Vein endothelial cell (primary cell): ENCODE results near the gene BCAN. TPM values are rescaled to one million over a fixed set of nuclear protein-coding genes. Genes with fewer than 3 reads are reported as not detected.

Experiments used
- total RNA-seq: library from RNA; depleted of rRNA; stranded (reverse); fragments of >200 nt; gene quantifications from 2 replicates; pipeline ENCODE4 v1.2.3, GENCODE V29; 2012

Gene BCAN, protein sequence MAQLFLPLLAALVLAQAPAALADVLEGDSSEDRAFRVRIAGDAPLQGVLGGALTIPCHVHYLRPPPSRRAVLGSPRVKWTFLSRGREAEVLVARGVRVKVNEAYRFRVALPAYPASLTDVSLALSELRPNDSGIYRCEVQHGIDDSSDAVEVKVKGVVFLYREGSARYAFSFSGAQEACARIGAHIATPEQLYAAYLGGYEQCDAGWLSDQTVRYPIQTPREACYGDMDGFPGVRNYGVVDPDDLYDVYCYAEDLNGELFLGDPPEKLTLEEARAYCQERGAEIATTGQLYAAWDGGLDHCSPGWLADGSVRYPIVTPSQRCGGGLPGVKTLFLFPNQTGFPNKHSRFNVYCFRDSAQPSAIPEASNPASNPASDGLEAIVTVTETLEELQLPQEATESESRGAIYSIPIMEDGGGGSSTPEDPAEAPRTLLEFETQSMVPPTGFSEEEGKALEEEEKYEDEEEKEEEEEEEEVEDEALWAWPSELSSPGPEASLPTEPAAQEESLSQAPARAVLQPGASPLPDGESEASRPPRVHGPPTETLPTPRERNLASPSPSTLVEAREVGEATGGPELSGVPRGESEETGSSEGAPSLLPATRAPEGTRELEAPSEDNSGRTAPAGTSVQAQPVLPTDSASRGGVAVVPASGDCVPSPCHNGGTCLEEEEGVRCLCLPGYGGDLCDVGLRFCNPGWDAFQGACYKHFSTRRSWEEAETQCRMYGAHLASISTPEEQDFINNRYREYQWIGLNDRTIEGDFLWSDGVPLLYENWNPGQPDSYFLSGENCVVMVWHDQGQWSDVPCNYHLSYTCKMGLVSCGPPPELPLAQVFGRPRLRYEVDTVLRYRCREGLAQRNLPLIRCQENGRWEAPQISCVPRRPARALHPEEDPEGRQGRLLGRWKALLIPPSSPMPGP
- total RNA-seq, result 0.10 TPM in 1 of 2 replicates, not detected in the other

DNA sequence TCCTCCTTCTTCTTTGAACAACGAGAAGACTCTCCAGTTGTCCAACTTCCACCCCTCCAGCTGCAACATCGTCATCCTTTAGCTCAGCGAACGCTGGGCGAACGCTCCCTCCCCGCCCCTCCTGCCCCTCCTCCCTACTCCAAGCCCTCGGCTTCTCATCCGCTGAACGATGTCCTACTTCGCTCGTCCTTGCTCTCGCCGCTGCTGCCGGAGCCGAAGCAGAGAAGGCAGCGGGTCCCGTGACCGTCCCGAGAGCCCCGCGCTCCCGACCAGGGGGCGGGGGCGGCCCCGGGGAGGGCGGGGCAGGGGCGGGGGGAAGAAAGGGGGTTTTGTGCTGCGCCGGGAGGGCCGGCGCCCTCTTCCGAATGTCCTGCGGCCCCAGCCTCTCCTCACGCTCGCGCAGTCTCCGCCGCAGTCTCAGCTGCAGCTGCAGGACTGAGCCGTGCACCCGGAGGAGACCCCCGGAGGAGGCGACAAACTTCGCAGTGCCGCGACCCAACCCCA lies at the start of gene BCAN:
BCAN (plus strand) TSS at position 357 of the 504 bp plus-strand sequence. CDS start 3,938 bp downstream, outside the sequence.

GRCh38 chr1:156601122-156601830 lies 40.6 kb upstream of the BCAN start, which contains the start of gene GPATCH4:
TSS of gene GPATCH4 (minus strand) at chr1:156601479.

GRCh38 chr1:156618853-156619581 lies 22.9 kb upstream of the BCAN start, which contains the start of gene HAPLN2:
TSS of gene HAPLN2 (plus strand) at chr1:156619415. CDS start at chr1:156623491, 4,076 bp downstream.

GRCh38 chr1:156676820-156677615 lies 35.1 kb downstream of the BCAN start, which contains the start of gene NES:
TSS of gene NES (minus strand) at chr1:156677407. CDS start at chr1:156677264, 143 bp downstream.

DNA sequence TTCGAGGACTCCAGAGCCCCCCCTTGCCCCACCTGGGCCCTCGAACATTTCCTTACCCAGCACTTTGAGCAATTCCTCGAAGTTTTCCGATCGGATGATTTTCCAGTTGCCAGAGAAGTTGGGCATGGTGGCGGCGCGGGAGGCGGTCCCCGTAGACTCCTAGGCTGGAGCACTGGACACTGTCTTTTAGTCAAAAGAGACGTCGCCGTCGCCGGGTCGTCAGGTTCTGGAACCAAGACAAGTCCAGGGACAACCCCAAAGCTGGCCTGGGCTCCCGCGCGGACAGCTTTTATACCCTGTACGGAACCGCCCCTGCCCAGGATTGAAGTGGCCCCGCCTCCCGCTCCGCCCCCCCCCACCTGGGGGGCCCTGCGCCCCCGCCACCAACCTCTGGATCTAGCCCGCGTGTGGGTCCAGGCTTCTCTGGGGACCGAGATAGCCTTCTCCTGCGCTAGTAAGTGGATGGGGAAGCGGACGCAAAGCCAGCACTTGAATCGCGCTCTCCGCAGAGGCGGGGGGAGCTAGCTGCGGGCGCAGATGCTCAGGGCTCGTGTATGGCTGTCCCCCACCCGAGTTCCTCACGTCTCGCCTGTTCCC lies 63.5 kb downstream of the BCAN start, which contains the start of gene CRABP2:
CRABP2 (minus strand) TSS at position 263 of the 597 bp plus-strand sequence; CDS start at position 126, 137 bp downstream.

Other genes with a start within 250 kb of the BCAN start
- 21.6 and 29.4 TPM in 2 replicates for gene MEF2D, start 141.3 kb upstream of the BCAN start, total RNA-seq
- gene IQGAP3, start 69.6 kb upstream of the BCAN start, total RNA-seq, result 19.6 and 21.5 TPM in 2 replicates
- not detected in 2 replicates for gene TTC24, start 62.4 kb upstream of the BCAN start, total RNA-seq
- 73.1 and 110 TPM in 2 replicates for gene NAXE, start 50.3 kb upstream of the BCAN start, total RNA-seq
- gene GPATCH4, start 40.6 kb upstream of the BCAN start, total RNA-seq, result 20.6 and 26.7 TPM in 2 replicates
- not detected in 2 replicates for gene HAPLN2, start 22.7 kb upstream of the BCAN start, total RNA-seq
- 81.7 and 150 TPM in 2 replicates for gene NES, start 35.3 kb downstream of the BCAN start, total RNA-seq
- gene CRABP2, start 63.5 kb downstream of the BCAN start, total RNA-seq, result 0.65 TPM in 1 of 2 replicates, not detected in the other
- 7.0 and 14.7 TPM in 2 replicates for gene METTL25B, start 86.4 kb downstream of the BCAN start, total RNA-seq
- 34.0 and 45.1 TPM in 2 replicates for gene ISG20L2, start 86.6 kb downstream of the BCAN start, total RNA-seq
- 29.1 and 34.1 TPM in 2 replicates for gene MRPL24, start 99.0 kb downstream of the BCAN start, total RNA-seq
- 214 and 234 TPM in 2 replicates for gene HDGF, start 109.6 kb downstream of the BCAN start, total RNA-seq
- gene PRCC, start 125.4 kb downstream of the BCAN start, total RNA-seq, result 26.5 and 35.3 TPM in 2 replicates
- 0.33 TPM in 1 of 2 replicates, not detected in the other for gene SH2D2A, start 174.7 kb downstream of the BCAN start, total RNA-seq
- gene INSRR, start 217.0 kb downstream of the BCAN start, total RNA-seq, result not detected in 2 replicates
- gene NTRK1, start 218.7 kb downstream of the BCAN start, total RNA-seq, result not detected in 2 replicates